Hematopoietic multipotent progenitor cell treated with erythropoietin and hydrocortisone succinate and interleukin-3 and kit ligand, for 8 days (in vitro differentiated cells): ENCODE results near the gene ATP1A2.
"Not testable (repeated sequence)": the region's sequence is repeated elsewhere in the genome, so short reads cannot be mapped to it uniquely, and the experiment has no call there.

ENCODE experiments used
- DNase-seq: peaks from one replicate; pipeline ENCODE4 v3.0.0-alpha.2; 2015

ATP1A2 gene

GRCh38 chr1:160126342-160126741 lies 10.8 kb downstream of the ATP1A2 start:
- not testable (repeated sequence) for DNase-seq

DNA sequence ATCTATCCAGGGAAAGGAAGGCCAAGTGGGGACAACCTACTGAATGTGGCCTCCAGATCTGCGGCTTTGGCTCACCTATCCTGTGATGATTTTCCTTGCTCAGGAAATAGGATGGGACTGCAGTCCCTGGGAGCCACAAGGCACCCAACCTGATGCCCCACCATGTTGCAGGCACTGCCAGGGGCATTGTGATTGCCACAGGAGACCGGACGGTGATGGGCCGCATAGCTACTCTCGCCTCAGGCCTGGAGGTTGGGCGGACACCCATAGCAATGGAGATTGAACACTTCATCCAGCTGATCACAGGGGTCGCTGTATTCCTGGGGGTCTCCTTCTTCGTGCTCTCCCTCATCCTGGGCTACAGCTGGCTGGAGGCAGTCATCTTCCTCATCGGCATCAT lies 11.8 kb downstream of the ATP1A2 start:
- no peak for DNase-seq

- no peak for DNase-seq
These were observed 12.4 kb downstream of the ATP1A2 start for GRCh38 chr1:160127865-160128523.

DNA sequence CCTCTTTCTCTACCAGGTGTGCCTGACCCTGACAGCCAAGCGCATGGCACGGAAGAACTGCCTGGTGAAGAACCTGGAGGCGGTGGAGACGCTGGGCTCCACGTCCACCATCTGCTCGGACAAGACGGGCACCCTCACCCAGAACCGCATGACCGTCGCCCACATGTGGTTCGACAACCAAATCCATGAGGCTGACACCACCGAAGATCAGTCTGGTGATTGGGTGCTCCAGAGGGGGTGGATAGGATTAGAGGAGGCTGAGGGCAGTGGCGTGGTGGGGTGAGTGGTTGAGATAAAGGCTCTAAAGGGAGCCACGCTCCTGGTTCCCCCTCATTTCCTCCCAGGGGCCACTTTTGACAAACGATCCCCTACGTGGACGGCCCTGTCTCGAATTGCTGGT lies 13.1 kb downstream of the ATP1A2 start:
- no peak for DNase-seq

DNA sequence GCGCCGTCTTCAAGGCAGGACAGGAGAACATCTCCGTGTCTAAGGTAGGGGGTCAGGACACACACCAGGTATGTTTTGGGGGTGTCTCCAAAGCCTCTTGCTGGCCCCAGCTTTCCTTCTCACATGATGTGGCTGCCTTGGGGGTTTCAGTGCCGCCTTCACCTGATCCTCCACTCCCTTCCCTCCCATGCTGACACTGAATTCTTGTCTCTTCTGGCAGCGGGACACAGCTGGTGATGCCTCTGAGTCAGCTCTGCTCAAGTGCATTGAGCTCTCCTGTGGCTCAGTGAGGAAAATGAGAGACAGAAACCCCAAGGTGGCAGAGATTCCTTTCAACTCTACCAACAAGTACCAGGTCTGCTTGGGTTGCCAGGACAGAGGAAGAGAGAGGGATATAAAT lies 13.5 kb downstream of the ATP1A2 start:
- DNase-seq: no peak

- DNase-seq: no peak
These were observed 14.0 kb downstream of the ATP1A2 start for GRCh38 chr1:160129558-160129957.

DNA sequence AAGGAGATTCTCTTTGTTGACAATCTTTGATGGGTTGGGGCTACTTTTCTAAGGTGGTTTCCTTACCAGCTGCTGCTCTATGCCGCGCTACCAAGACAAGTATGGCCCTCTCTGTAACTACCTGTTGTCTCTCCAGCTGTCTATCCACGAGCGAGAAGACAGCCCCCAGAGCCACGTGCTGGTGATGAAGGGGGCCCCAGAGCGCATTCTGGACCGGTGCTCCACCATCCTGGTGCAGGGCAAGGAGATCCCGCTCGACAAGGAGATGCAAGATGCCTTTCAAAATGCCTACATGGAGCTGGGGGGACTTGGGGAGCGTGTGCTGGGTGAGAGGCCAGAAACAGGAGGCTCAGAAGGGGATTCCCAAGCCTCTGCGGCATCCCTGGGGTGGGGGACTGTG lies 14.4 kb downstream of the ATP1A2 start:
- DNase-seq: no peak

DNA sequence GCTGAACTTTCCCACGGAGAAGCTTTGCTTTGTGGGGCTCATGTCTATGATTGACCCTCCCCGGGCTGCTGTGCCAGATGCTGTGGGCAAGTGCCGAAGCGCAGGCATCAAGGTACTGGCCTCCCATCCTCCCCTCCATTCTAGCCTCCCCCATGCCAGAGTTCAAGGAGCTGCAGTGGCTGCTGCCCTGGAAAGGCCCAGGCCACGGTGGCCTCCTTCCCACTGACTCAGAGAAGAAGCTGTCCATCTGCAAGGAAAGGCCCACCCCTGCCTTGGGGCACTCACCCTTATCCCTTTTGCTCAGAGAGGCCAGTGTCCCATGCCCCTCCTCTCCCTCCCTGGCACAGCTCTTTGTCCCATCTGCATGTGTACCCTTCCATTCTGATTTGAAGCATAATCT lies 14.9 kb downstream of the ATP1A2 start:
- no peak for DNase-seq

DNA sequence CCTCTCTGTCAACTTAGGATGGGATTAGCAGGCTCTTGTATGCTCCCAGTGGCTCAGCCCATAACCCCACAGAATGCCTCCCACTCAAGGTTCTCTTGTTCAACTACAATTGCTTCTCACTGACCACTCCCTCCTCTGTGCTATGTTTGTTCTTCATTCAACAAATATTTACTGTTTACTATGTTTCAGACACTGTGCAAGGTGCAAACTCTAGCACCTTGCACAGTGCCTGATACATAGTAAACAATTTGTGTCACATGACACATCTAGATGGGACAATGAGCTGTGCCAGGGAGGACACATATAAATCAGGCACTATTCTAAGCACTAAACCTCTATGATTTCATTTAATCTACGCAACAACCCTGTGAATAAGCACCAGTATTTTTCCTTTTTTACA lies 15.4 kb downstream of the ATP1A2 start:
- no peak for DNase-seq

DNA sequence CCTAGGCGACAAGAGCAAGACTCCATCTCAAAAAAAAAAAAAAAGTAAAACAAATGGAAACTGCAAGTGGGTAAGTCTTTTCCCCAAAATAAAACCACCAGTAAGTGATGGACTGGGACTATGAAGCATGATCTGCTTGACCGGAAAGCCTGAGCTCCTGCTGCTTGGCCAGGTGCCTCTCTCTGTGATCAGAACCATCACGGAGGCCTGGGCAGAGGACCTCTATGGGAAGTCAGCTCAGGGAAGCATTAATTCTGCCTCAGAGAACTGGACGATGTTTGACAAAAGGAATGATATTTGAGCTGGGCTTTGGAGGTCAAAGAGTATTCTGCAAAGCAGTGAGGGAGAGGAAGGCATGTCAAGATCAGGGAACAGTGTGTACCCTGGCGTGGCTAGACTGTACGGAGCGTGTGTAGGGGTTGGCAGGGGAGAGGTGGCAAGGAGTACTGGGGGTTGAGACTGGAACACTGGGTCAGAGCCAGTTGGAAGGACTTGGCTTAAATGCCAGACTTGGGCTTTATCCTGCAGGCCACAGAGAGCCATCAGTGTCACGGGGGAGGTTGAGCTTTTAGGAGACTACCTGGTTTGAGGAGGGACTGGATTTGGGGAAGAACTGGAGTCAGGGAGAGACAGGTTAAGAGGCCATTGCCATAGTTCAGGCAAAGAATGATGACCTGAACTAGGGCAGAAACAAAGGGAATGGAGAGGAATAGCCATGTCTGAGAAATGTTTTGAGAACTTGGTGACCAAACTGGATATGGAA lies 16.4 kb downstream of the ATP1A2 start:
- DNase-seq: no peak

- no peak for DNase-seq
These were observed 18.6 kb downstream of the ATP1A2 start for GRCh38 chr1:160133990-160134770.

DNA sequence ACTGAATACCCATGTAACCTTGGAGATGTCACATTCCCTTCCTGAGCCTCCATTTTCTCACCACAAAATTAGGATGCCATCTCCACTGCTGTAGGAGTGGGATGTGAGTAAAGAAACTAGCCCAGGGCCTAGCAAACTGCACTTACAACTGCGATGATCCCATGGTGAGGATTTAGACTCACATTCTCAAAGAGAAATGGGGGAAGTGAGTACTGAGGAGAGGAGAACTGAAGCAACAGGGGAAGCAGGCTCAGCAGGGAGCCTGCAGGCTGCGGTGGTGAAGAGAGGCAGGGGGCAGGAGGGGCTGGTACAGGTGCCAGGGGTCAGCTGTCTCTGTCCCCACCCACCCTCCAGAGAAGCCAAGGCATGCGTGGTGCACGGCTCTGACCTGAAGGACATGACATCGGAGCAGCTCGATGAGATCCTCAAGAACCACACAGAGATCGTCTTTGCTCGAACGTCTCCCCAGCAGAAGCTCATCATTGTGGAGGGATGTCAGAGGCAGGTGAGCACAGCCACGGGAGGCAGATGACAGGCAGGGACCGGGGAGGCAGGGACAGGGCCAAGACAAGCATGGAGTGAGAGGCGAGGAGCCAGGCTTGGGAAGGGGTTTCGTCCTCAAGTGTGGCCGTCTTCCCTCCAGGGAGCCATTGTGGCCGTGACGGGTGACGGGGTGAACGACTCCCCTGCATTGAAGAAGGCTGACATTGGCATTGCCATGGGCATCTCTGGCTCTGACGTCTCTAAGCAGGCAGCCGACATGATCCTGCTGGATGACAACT lies 19.4 kb downstream of the ATP1A2 start:
- DNase-seq: no peak

DNA sequence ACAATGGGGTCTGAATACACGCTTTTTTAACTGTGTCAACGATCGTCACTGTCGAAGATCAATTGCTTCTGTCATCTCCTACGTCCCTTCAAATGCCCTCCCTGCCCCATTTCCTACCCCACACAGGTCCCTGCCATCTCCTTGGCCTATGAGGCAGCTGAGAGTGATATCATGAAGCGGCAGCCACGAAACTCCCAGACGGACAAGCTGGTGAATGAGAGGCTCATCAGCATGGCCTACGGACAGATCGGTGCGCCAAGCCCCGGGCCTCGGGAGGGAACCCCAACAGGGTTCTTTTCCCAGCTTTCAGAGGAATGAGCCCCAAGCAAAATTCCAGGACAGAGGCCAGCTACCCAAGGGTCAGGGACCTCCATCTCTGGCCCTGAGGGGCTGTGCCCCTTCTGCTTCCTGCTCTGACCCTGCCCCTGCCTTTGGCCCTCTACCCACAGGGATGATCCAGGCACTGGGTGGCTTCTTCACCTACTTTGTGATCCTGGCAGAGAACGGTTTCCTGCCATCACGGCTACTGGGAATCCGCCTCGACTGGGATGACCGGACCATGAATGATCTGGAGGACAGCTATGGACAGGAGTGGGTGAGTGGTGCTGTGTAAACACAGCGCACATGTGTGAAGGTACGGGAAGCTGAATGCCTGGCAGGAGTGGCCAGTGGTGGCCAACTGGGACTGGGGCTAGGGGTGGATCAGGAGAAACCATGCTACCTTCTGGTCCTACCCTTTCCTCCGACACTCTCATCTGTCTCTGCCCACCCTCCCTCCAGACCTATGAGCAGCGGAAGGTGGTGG lies 20.8 kb downstream of the ATP1A2 start:
- no peak for DNase-seq

DNA sequence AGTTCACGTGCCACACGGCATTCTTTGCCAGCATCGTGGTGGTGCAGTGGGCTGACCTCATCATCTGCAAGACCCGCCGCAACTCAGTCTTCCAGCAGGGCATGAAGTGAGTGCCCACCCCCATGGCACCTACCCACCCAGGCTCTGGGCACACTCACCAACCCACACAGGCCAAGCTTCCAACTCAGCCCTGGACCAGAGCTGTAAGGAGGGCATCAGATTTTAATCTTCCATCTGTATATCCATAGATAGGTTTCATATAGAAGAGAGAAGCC lies 21.3 kb downstream of the ATP1A2 start:
- DNase-seq: no peak

- no peak for DNase-seq
These were observed 21.8 kb downstream of the ATP1A2 start for GRCh38 chr1:160137216-160137862.

DNA sequence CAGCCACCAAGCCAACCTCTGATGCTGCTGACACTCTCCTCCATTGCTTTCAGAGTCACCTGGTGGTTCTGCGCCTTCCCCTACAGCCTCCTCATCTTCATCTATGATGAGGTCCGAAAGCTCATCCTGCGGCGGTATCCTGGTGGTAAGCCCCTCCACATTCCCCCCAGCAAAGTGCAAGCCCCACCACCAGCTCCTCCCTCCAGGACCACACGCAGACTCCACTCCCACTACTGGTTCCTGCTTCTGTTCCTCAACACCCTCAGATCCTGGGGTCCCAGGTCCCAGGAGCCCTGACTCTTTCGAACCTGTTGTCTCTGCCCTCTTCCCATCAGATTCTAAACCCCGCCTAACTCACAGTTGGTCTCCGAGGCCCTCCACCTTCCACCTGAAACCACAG lies 24.3 kb downstream of the ATP1A2 start:
- no peak for DNase-seq

- DNase-seq: no peak
These were observed 28.1 kb downstream of the ATP1A2 start for GRCh38 chr1:160143695-160144094.

- no peak for DNase-seq
These were observed 29.4 kb downstream of the ATP1A2 start for GRCh38 chr1:160144921-160145320.

DNA sequence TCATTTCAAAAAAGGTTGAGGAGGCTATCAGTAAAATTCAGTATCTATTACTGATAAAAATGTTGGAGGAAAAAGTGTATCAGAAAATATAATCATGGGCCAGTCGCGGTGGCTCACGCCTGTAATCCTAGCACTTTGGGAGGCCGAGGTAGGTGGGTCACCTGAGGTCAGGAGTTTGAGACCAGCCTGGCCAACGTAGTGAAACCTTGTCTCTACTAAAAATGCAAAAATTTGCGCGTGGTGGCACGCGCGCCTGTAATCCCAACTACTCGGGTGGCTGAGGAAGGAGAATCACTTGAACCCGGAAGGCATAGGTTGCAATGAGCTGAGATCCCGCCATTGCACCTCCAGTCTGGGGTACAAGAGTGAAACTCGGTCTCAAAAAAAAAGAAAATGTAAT lies 30.5 kb downstream of the ATP1A2 start:
- DNase-seq: no peak

DNA sequence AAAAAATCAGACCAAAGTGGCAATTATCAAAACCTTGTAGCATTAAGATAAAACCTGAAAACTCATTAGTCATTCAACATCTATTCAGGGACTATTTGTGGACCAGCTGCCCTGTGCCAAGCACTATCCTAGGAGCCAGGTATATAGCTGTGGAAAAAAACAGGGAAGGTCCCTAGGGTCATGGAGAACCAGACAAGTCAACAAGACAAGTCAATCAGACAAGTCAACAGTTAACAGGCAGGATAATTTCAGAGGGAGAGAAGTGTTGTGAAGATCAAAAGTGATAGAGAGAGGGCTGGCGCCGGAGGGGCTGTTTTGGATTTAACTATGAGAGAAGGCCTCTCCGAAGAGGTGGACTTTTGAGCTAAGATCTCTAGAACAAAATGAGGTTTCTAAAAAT lies 32.6 kb downstream of the ATP1A2 start:
- no peak for DNase-seq

- DNase-seq: no peak
These were observed 33.7 kb downstream of the ATP1A2 start for GRCh38 chr1:160149233-160149632.

DNA sequence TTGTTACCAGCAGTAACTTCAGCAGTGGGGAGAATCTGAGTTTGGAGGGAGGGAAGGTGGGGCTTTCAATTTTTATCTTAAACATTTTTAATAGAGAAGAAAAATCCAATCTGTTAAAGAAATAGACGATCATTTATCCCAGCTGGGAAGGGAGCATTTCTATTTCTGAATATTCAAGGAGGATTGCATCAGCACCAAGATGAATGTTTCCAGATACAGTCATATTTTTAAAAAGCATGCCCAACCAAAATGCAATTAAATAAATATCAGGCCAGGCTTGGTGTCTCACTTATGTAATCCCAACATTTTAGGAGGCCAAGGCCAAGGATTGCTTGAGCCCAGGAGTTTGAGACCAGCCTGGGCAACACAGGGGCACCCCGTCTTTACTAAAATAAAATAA lies 34.2 kb downstream of the ATP1A2 start:
- no peak for DNase-seq
